H9 (cell line): ENCODE data around the gene SLC16A13. TPM values are rescaled to one million over a fixed set of nuclear protein-coding genes. Genes with fewer than 3 reads are reported as not detected.

Experiments used
- DNase-seq: peaks from one replicate; pipeline ENCODE4 v3.0.0-alpha.2; 2017
- H2AFZ ChIP-seq: one replicate; pipeline ENCODE4 v1.6.1; 2013; ENCODE audit warnings: mild to moderate bottlenecking, low read length, control low read depth, moderate library complexity
- H2AK5ac ChIP-seq: 2 replicates; pipeline ENCODE4 v1.6.1; 2013; ENCODE audit warnings: low read length, control low read depth, mixed read lengths; ENCODE audit not compliant: insufficient read length
- H2BK120ac ChIP-seq: one replicate; pipeline ENCODE4 v1.6.1; 2013; ENCODE audit warnings: low read depth, mild to moderate bottlenecking, low read length, control low read depth, inconsistent platforms; ENCODE audit not compliant: poor library complexity, severe bottlenecking
- H2BK12ac ChIP-seq: 2 replicates; pipeline ENCODE4 v1.6.1; 2013; ENCODE audit warnings: low read length, control low read depth, mixed read lengths, low read depth; ENCODE audit not compliant: insufficient read length
- H2BK15ac ChIP-seq: 2 replicates; pipeline ENCODE4 v1.6.1; 2013; ENCODE audit warnings: low read depth, low read length, control low read depth
- H2BK20ac ChIP-seq: one replicate; pipeline ENCODE4 v1.6.1; 2013; ENCODE audit warnings: low read depth, mild to moderate bottlenecking, low read length, control low read depth, inconsistent platforms; ENCODE audit not compliant: poor library complexity, severe bottlenecking
- H2BK5ac ChIP-seq: 2 replicates; pipeline ENCODE4 v1.6.1; 2013; ENCODE audit warnings: low read length, control low read depth, mixed read lengths; ENCODE audit not compliant: insufficient read length
- H3K14ac ChIP-seq: 2 replicates; pipeline ENCODE4 v1.6.1; 2013; ENCODE audit warnings: low read length, control low read depth; ENCODE audit not compliant: insufficient read depth
- H3K18ac ChIP-seq: 2 replicates; pipeline ENCODE4 v1.6.1; 2013; ENCODE audit warnings: low read depth, mild to moderate bottlenecking, mixed read lengths, low read length, control low read depth; ENCODE audit not compliant: insufficient read length
- H3K23ac ChIP-seq: 2 replicates; pipeline ENCODE4 v1.6.1; 2013; ENCODE audit warnings: low read length, control low read depth, mixed read lengths, low read depth; ENCODE audit not compliant: insufficient read length
- H3K23me2 ChIP-seq: 2 replicates; pipeline ENCODE4 v1.6.1; 2013; ENCODE audit warnings: low read depth, mild to moderate bottlenecking, mixed read lengths, low read length, control low read depth; ENCODE audit not compliant: insufficient read length, poor library complexity, severe bottlenecking
- H3K27ac ChIP-seq: 2 replicates; pipeline ENCODE4 v1.5.1; 2013; ENCODE audit warnings: low read length, control low read depth, mixed read lengths, low read depth; ENCODE audit not compliant: insufficient read length
- H3K27me3 ChIP-seq: 2 replicates; pipeline ENCODE4 v1.6.1; 2013; ENCODE audit warnings: low read length, control low read depth, inconsistent platforms; ENCODE audit not compliant: insufficient read depth
- H3K4ac ChIP-seq: 2 replicates; pipeline ENCODE4 v1.6.1; 2013; ENCODE audit warnings: low read depth, mild to moderate bottlenecking, control low read depth, inconsistent platforms, low read length, moderate library complexity
- H3K4me1 ChIP-seq: 2 replicates; pipeline ENCODE4 v1.6.1; 2013; ENCODE audit warnings: low read length, control low read depth, inconsistent platforms; ENCODE audit not compliant: insufficient read depth
- H3K4me2 ChIP-seq: 2 replicates; pipeline ENCODE4 v1.6.1; 2013; ENCODE audit warnings: low read length, control low read depth, mixed read lengths; ENCODE audit not compliant: insufficient read length, insufficient read depth
- H3K56ac ChIP-seq: 2 replicates; pipeline ENCODE4 v1.6.1; 2013; ENCODE audit warnings: low read depth, mild to moderate bottlenecking, mixed read lengths, low read length, control low read depth; ENCODE audit not compliant: insufficient read length
- H3K79me1 ChIP-seq: 2 replicates; pipeline ENCODE4 v1.6.1; 2013; ENCODE audit warnings: low read depth, mild to moderate bottlenecking, moderate library complexity, low read length, control low read depth, inconsistent platforms; ENCODE audit not compliant: insufficient read depth, poor library complexity, severe bottlenecking
- H3K79me2 ChIP-seq: 2 replicates; pipeline ENCODE4 v1.6.1; 2013; ENCODE audit warnings: low read length, control low read depth, inconsistent platforms; ENCODE audit not compliant: insufficient read depth
- H3K9ac ChIP-seq: 2 replicates; pipeline ENCODE4 v1.6.1; 2013; ENCODE audit warnings: low read length, control low read depth, mixed read lengths; ENCODE audit not compliant: insufficient read length; ENCODE audit errors: extremely low read depth
- H3K9me3 ChIP-seq: one replicate; pipeline ENCODE4 v1.6.1; 2013; ENCODE audit warnings: low read depth, low read length, inconsistent platforms; ENCODE audit not compliant: control insufficient read depth
- H3T11ph ChIP-seq: one replicate; pipeline ENCODE4 v1.6.1; 2013; ENCODE audit warnings: mild to moderate bottlenecking, low read length, control low read depth, inconsistent platforms
- H4K20me1 ChIP-seq: one replicate; pipeline ENCODE4 v1.6.1; 2013; ENCODE audit not compliant: control insufficient read depth, insufficient read length, insufficient read depth
- H4K5ac ChIP-seq: 2 replicates; pipeline ENCODE4 v1.6.1; 2013; ENCODE audit warnings: low read depth, mild to moderate bottlenecking, mixed read lengths, low read length, control low read depth; ENCODE audit not compliant: insufficient read length
- H4K8ac ChIP-seq: replicated peaks from 2 replicates; pipeline ENCODE4 v1.6.1; 2013; ENCODE audit warnings: low read length, control low read depth, mixed read lengths, low read depth; ENCODE audit not compliant: insufficient read length
- H4K91ac ChIP-seq: 2 replicates; pipeline ENCODE4 v1.6.1; 2013; ENCODE audit warnings: low read depth, mild to moderate bottlenecking, moderate library complexity, mixed read lengths, low read length, control low read depth; ENCODE audit not compliant: insufficient read length
- H3K27ac Mint-ChIP-seq, 3 experiments: 2 replicates in 2 of 3; 3 replicates in 1 of 3; pipeline ENCODE4 v1.8.0; 2020 to 2021; ENCODE audit warnings: mixed read lengths in 3 of 3, mild to moderate bottlenecking in 1 of 3, moderate library complexity in 1 of 3
- H3K27me3 Mint-ChIP-seq: 2 replicates; pipeline ENCODE4 v1.8.0; 2021; ENCODE audit warnings: low read depth, mild to moderate bottlenecking, moderate library complexity, mixed read lengths
- H3K36me3 Mint-ChIP-seq, 3 experiments: 2 replicates in 2 of 3; 3 replicates in 1 of 3; pipeline ENCODE4 v1.8.0; 2020 to 2021; ENCODE audit warnings: low read depth in 3 of 3, mixed read lengths in 3 of 3; ENCODE audit not compliant: insufficient read depth in 1 of 3
- H3K4me1 Mint-ChIP-seq, 2 experiments: 2 replicates each; pipeline ENCODE4 v1.8.0; 2020; ENCODE audit warnings: mixed read lengths in 2 of 2
- H3K4me3 Mint-ChIP-seq, 2 experiments: 2 replicates in 1 of 2; 3 replicates in 1 of 2; pipeline ENCODE4 v1.8.0; 2020 to 2021; ENCODE audit warnings: mild to moderate bottlenecking in 2 of 2, mixed read lengths in 2 of 2, moderate library complexity in 1 of 2
- H3K9me3 Mint-ChIP-seq, 2 experiments: 2 replicates in 1 of 2; 3 replicates in 1 of 2; pipeline ENCODE4 v1.8.0; 2020; ENCODE audit warnings: mild to moderate bottlenecking in 2 of 2, mixed read lengths in 2 of 2, moderate library complexity in 1 of 2
- WGBS: extraction: QIAGEN DNeasy Blood & Tissue Kit; methylation state at CpG from one replicate; pipeline ENCODE4 v1.1.7; 2013; ENCODE audit warnings: missing lambda C conversion rate, low lambda C conversion rate, mixed read lengths; ENCODE audit not compliant: insufficient read length; ENCODE audit errors: extremely low coverage; 5-methylcytosine and 5-hydroxymethylcytosine counted together
- total RNA-seq: library from RNA; stranded (reverse); gene quantifications from 2 replicates; pipeline ENCODE4 v1.2.1, GENCODE V29; 2021
- TF ChIP-seq, protein P1 (sequence below): fragments of 200-600 bp; sonication (generic); conservative IDR thresholded peaks from 3 replicates; pipeline ENCODE4 v1.8.0; 2021; ENCODE audit warnings: antibody characterized with exemption, mild to moderate bottlenecking

The SLC16A13 gene
- total RNA-seq, 1 experiment from 2014 or later, result 6.1 TPM

GRCh38 chr17:7070712-7071111 lies 34.9 kb downstream of the SLC16A13 start:
- Mint-ChIP-seq H3K27ac (no peak overlapping the region), H3K36me3 (peaks cover 4 to 10% (median 6%) of the 10 kb centered on the region in 3 experiments; a peak in 5 of 7 replicates), H3K27me3 (peaks cover 47% of the 10 kb centered on the region), H3K4me1 (no peaks in the 10 kb centered on the region), H3K4me3 (no peak overlapping the region), H3K9me3 (peaks cover 28 to 30% of the 10 kb centered on the region in 2 experiments)
- no peaks in the 10 kb centered on the region for H3K4me1 ChIP-seq
- no peaks in the 10 kb centered on the region; the same call in 1 of the 2 replicates for H3K27me3 ChIP-seq
- no peaks in the 10 kb centered on the region for H3K23me2 ChIP-seq
- no peak overlapping the region for H2BK120ac ChIP-seq
- H3K14ac ChIP-seq, result no peak overlapping the region
- H3K9me3 ChIP-seq, result no peaks in the 10 kb centered on the region
- H4K91ac ChIP-seq, result no peak overlapping the region
- no peak overlapping the region for H2BK15ac ChIP-seq
- H3K79me2 ChIP-seq, result no peaks in the 10 kb centered on the region
- H2BK20ac ChIP-seq, result no peak overlapping the region
- no peak overlapping the region for H3K23ac ChIP-seq
- H4K8ac ChIP-seq, result no peak overlapping the region
- H3T11ph ChIP-seq, result no peak overlapping the region
- H4K5ac ChIP-seq, result no peak overlapping the region
- H2BK5ac ChIP-seq, result no peak overlapping the region
- no peak overlapping the region for H2AK5ac ChIP-seq
- no peaks in the 10 kb centered on the region for H3K79me1 ChIP-seq
- no peak overlapping the region for H2BK12ac ChIP-seq
- whole genome bisulfite sequencing, result no CpG with 5 or more reads among the region's 3 CpGs
- H4K20me1 ChIP-seq, result no peaks in the 10 kb centered on the region
- no peak overlapping the region for H3K56ac ChIP-seq
- TF ChIP-seq, protein P1, sequence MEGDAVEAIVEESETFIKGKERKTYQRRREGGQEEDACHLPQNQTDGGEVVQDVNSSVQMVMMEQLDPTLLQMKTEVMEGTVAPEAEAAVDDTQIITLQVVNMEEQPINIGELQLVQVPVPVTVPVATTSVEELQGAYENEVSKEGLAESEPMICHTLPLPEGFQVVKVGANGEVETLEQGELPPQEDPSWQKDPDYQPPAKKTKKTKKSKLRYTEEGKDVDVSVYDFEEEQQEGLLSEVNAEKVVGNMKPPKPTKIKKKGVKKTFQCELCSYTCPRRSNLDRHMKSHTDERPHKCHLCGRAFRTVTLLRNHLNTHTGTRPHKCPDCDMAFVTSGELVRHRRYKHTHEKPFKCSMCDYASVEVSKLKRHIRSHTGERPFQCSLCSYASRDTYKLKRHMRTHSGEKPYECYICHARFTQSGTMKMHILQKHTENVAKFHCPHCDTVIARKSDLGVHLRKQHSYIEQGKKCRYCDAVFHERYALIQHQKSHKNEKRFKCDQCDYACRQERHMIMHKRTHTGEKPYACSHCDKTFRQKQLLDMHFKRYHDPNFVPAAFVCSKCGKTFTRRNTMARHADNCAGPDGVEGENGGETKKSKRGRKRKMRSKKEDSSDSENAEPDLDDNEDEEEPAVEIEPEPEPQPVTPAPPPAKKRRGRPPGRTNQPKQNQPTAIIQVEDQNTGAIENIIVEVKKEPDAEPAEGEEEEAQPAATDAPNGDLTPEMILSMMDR, result no peak
- no peak overlapping the region for H3K18ac ChIP-seq
- H2AFZ ChIP-seq, result no peak overlapping the region
- DNase-seq, result no peak
- H3K27ac ChIP-seq, result no peak overlapping the region
- no peak overlapping the region for H3K4me2 ChIP-seq
- no peak overlapping the region for H3K4ac ChIP-seq
- no peak overlapping the region for H3K9ac ChIP-seq
